Neural cell (in vitro differentiated cells): ENCODE results near the gene SEC61A1. TPM values are rescaled to one million over a fixed set of nuclear protein-coding genes. Genes with fewer than 3 reads are reported as not detected.

Source experiments
- H2AFZ ChIP-seq: fragments of 200-600, 300-800 bp; sonication (generic), shearing (Covaris generic); 2 replicates; pipeline ENCODE4 v1.6.0; 2014; ENCODE audit warnings: low read depth, mild to moderate bottlenecking, antibody characterized with exemption, low read length, moderate library complexity
- H3F3A ChIP-seq: fragments of 200-600 bp; shearing (Covaris generic); 2 replicates; pipeline ENCODE4 v1.6.1; 2016; ENCODE audit warnings: mild to moderate bottlenecking, moderate library complexity, mixed read lengths, antibody characterized with exemption, low read length; ENCODE audit not compliant: insufficient read depth, poor library complexity, severe bottlenecking
- H3K27ac ChIP-seq: fragments of 200-600, 300-800 bp; sonication (generic), shearing (Covaris generic); 2 replicates; pipeline ENCODE4 v1.5.1; 2014; ENCODE audit warnings: mild to moderate bottlenecking, low read length, moderate library complexity
- H3K27me3 ChIP-seq: fragments of 300-800, 200-600 bp; sonication (generic), shearing (Covaris generic); 2 replicates; pipeline ENCODE4 v1.6.0; 2014; ENCODE audit warnings: mild to moderate bottlenecking, low read depth, low read length, moderate library complexity; ENCODE audit not compliant: insufficient read depth
- H3K36me3 ChIP-seq: fragments of 300-800, 200-600 bp; sonication (generic), shearing (Covaris generic); 2 replicates; pipeline ENCODE4 v1.5.1; 2014; ENCODE audit warnings: mild to moderate bottlenecking, antibody characterized with exemption, low read length, moderate library complexity; ENCODE audit not compliant: insufficient read depth
- H3K4me2 ChIP-seq: fragments of 300-800, 200-600 bp; sonication (generic), shearing (Covaris generic); 2 replicates; pipeline ENCODE4 v1.6.0; 2014; ENCODE audit warnings: mild to moderate bottlenecking, low read length
- H3K4me3 ChIP-seq: fragments of 300-800, 200-600 bp; sonication (generic), shearing (Covaris generic); 2 replicates; pipeline ENCODE4 v1.5.1; 2014; ENCODE audit warnings: mild to moderate bottlenecking, low read length, moderate library complexity
- H3K79me2 ChIP-seq: fragments of 200-600 bp; shearing (Covaris generic); replicated peaks from 2 replicates; pipeline ENCODE4 v1.6.0; 2014; ENCODE audit warnings: mild to moderate bottlenecking, low read length, moderate library complexity; ENCODE audit not compliant: insufficient read depth
- H3K9ac ChIP-seq: fragments of 300-800, 200-600 bp; sonication (generic), shearing (Covaris generic); 2 replicates; pipeline ENCODE4 v1.6.1; 2016; ENCODE audit warnings: mild to moderate bottlenecking, low read length, mixed read lengths
- H3K9me2 ChIP-seq: fragments of 200-600 bp; shearing (Covaris generic); 2 replicates; pipeline ENCODE4 v1.6.1; 2016; ENCODE audit warnings: mild to moderate bottlenecking, low read length, mixed read lengths; ENCODE audit not compliant: insufficient read depth
- H3K9me3 ChIP-seq: fragments of 200-600, 300-800 bp; sonication (generic), shearing (Covaris generic); 2 replicates; pipeline ENCODE4 v1.6.1; 2016; ENCODE audit warnings: mild to moderate bottlenecking, mixed run types, low read length, moderate library complexity, mixed read lengths
- H4K20me1 ChIP-seq: fragments of 200-600 bp; shearing (Covaris generic); 2 replicates; pipeline ENCODE4 v1.6.1; 2016; ENCODE audit warnings: mild to moderate bottlenecking, mixed run types; ENCODE audit not compliant: insufficient read depth
- EP300 ChIP-seq: fragments of 450-650 bp; conservative IDR thresholded peaks from 2 replicates; pipeline ENCODE4 v1.6.1; 2014; ENCODE audit warnings: antibody characterized with exemption, mild to moderate bottlenecking, moderate library complexity; ENCODE audit not compliant: poor library complexity, severe bottlenecking
- EZH2 ChIP-seq: fragments of 200-600, 300-800 bp; shearing (Covaris generic), sonication (generic); IDR thresholded peaks from 2 replicates; pipeline ENCODE4 v1.6.1; 2014; ENCODE audit warnings: antibody characterized with exemption, low read length, borderline replicate concordance, mild to moderate bottlenecking; ENCODE audit not compliant: insufficient read depth, poor library complexity, severe bottlenecking
- MXI1 ChIP-seq: fragments of 450-650 bp; conservative IDR thresholded peaks from 2 replicates; pipeline ENCODE4 v1.6.1; 2014; ENCODE audit warnings: antibody characterized with exemption, mild to moderate bottlenecking; ENCODE audit not compliant: poor library complexity, severe bottlenecking
- POLR2AphosphoS5 ChIP-seq: IDR thresholded peaks from 2 replicates; pipeline ENCODE4 v1.6.1; 2012
- RAD21 ChIP-seq: fragments of 450-650 bp; conservative IDR thresholded peaks from 2 replicates; pipeline ENCODE4 v1.6.1; 2014; ENCODE audit warnings: antibody characterized with exemption, mild to moderate bottlenecking, moderate library complexity
- REST ChIP-seq: IDR thresholded peaks from 2 replicates; pipeline ENCODE4 v1.6.1; 2012; ENCODE audit warnings: borderline replicate concordance
- SMC3 ChIP-seq: fragments of 450-650 bp; conservative IDR thresholded peaks from 2 replicates; pipeline ENCODE4 v1.6.1; 2014; ENCODE audit warnings: antibody characterized with exemption, mild to moderate bottlenecking, moderate library complexity; ENCODE audit not compliant: poor library complexity
- TAF1 ChIP-seq: IDR thresholded peaks from 2 replicates; pipeline ENCODE4 v1.6.1; 2012; ENCODE audit warnings: low read depth
- polyA plus RNA-seq: library from polyadenylated mRNA; depleted of rRNA; stranded (reverse); fragments of >200 nt; gene quantifications from 2 replicates; pipeline ENCODE4 v1.2.3, GENCODE V29; 2014
- TF ChIP-seq, protein P1 (sequence below): fragments of 450-650 bp; IDR thresholded peaks from 2 replicates; pipeline ENCODE4 v1.5.1; 2014; ENCODE audit warnings: antibody characterized with exemption, mild to moderate bottlenecking, moderate library complexity; ENCODE audit not compliant: poor library complexity, severe bottlenecking

The SEC61A1 gene
- polyA plus RNA-seq, 1 donor from 2014 or later, result 91.6 TPM

GRCh38 chr3:128072454-128073184, 20.4 kb downstream of the SEC61A1 start:
- no peaks in the 10 kb centered on the region for H3K79me2 ChIP-seq
- no peak for TF ChIP-seq EZH2
- TF ChIP-seq SMC3, result no peak
- no peak for TF ChIP-seq RAD21
- TF ChIP-seq REST, result no peak
- TF ChIP-seq MXI1, result no peak
- TF ChIP-seq, protein P1, sequence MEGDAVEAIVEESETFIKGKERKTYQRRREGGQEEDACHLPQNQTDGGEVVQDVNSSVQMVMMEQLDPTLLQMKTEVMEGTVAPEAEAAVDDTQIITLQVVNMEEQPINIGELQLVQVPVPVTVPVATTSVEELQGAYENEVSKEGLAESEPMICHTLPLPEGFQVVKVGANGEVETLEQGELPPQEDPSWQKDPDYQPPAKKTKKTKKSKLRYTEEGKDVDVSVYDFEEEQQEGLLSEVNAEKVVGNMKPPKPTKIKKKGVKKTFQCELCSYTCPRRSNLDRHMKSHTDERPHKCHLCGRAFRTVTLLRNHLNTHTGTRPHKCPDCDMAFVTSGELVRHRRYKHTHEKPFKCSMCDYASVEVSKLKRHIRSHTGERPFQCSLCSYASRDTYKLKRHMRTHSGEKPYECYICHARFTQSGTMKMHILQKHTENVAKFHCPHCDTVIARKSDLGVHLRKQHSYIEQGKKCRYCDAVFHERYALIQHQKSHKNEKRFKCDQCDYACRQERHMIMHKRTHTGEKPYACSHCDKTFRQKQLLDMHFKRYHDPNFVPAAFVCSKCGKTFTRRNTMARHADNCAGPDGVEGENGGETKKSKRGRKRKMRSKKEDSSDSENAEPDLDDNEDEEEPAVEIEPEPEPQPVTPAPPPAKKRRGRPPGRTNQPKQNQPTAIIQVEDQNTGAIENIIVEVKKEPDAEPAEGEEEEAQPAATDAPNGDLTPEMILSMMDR, result no peak
- no peak for TF ChIP-seq POLR2AphosphoS5
- TF ChIP-seq TAF1, result no peak
- TF ChIP-seq EP300, result no peak

GRCh38 chr3:128073185-128073725, 21.0 kb downstream of the SEC61A1 start:
- H3K27me3 ChIP-seq, result peaks cover 11% of the 10 kb centered on the region
- no peak overlapping the region for H3K9ac ChIP-seq
- no peak overlapping the region for H3K4me2 ChIP-seq
- H4K20me1 ChIP-seq, result no peaks in the 10 kb centered on the region
- no peaks in the 10 kb centered on the region for H3F3A ChIP-seq
- TF ChIP-seq SMC3 (no peak), RAD21 (no peak), EZH2 (no peak), POLR2AphosphoS5 (no peak), REST (no peak), MXI1 (no peak), TAF1 (no peak), EP300 (no peak)
- TF ChIP-seq, protein P1, result no peak
- H3K79me2 ChIP-seq, result no peaks in the 10 kb centered on the region
- no peak overlapping the region for H3K27ac ChIP-seq
- no peaks in the 10 kb centered on the region for H3K36me3 ChIP-seq
- no peaks in the 10 kb centered on the region for H3K9me2 ChIP-seq
- H3K9me3 ChIP-seq, result no peaks in the 10 kb centered on the region
- H2AFZ ChIP-seq, result no peak overlapping the region
- no peak overlapping the region for H3K4me3 ChIP-seq

More at GRCh38 chr3:128072454-128073184, 20.4 kb downstream of the SEC61A1 start:
- no peak overlapping the region for H2AFZ ChIP-seq
- H3K9ac ChIP-seq, result no peak overlapping the region
- no peak overlapping the region for H3K27ac ChIP-seq
- peaks cover 11% of the 10 kb centered on the region for H3K27me3 ChIP-seq
- no peaks in the 10 kb centered on the region for H3K9me3 ChIP-seq
- H3K4me2 ChIP-seq, result no peak overlapping the region
- no peaks in the 10 kb centered on the region for H4K20me1 ChIP-seq
- H3K4me3 ChIP-seq, result no peak overlapping the region
- no peaks in the 10 kb centered on the region for H3K9me2 ChIP-seq
- peaks cover under 1% of the 10 kb centered on the region for H3K36me3 ChIP-seq
- no peaks in the 10 kb centered on the region for H3F3A ChIP-seq
